SK-N-MC (cell line): ENCODE measurements around the gene MID1IP1.
A peak's percentile ranks its signal among the peaks of the same experiment; 100 is the strongest.

ENCODE experiments used
- DNase-seq: peaks from one replicate; pipeline ENCODE4 v3.0.0-alpha.2; 2011; ENCODE audit warnings: low read depth, low spot score
- H3K27ac ChIP-seq: fragments of 200-600 bp; sonication (generic); 2 replicates; pipeline ENCODE4 v1.5.1; 2016; ENCODE audit warnings: mixed run types
- H3K36me3 ChIP-seq: fragments of 200-600 bp; sonication (generic); 2 replicates; pipeline ENCODE4 v1.6.1; 2017; ENCODE audit warnings: antibody characterized with exemption, low read length, mixed read lengths; ENCODE audit not compliant: insufficient read depth
- H3K4me3 ChIP-seq: fragments of 200-600 bp; sonication (generic); 2 replicates; pipeline ENCODE4 v1.5.1; 2016
- H3K9ac ChIP-seq: fragments of 200-600 bp; sonication (generic); 2 replicates; pipeline ENCODE4 v1.8.0; 2017; ENCODE audit warnings: mixed run types, mixed read lengths; ENCODE audit not compliant: insufficient read length
- H3K9me3 ChIP-seq: fragments of 200-600 bp; sonication (generic); 2 replicates; pipeline ENCODE4 v1.6.1; 2017; ENCODE audit warnings: low read depth, mild to moderate bottlenecking, antibody characterized with exemption, low read length, moderate library complexity, mixed read lengths
- EZH2 ChIP-seq: fragments of 200-600 bp; sonication (generic); IDR thresholded peaks from one replicate; pipeline ENCODE4 v1.6.1; 2017; ENCODE audit warnings: antibody characterized with exemption
- FOXP2 ChIP-seq: optimal IDR thresholded peaks from 2 replicates; pipeline ENCODE3; 2011; ENCODE audit warnings: mild to moderate bottlenecking, moderate library complexity; ENCODE audit not compliant: insufficient read depth; ENCODE audit errors: extremely low read length, control extremely low read depth
- POLR2AphosphoS5 ChIP-seq: IDR thresholded peaks from 2 replicates; pipeline ENCODE4 v1.6.1; 2012; ENCODE audit warnings: mild to moderate bottlenecking, low read depth, low read length, borderline replicate concordance

MID1IP1 gene

DNA sequence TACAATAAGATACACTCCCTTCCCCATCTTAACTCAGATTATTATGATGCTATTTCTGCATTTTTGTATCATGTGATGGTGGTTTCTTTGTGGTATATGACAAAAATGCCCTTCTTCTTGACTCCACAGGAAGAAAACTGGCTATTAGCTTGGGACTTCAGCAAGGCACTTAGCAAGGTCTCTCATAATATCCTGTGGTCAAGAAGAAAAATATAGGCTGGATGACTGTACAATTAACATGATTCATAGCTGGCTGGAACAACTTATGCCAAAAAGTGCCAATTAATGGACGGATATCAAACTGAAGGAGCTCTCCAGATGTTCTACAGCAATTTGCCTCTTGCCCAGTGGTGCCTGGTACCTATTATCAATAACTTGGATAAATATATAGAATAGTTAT, 2.3 kb upstream of the MID1IP1 start:
- no peaks in the 10 kb centered on the region for H3K9me3 ChIP-seq
- no peak overlapping the region for H3K27ac ChIP-seq
- H3K9ac ChIP-seq, result no peak overlapping the region
- H3K36me3 ChIP-seq, result no peaks in the 10 kb centered on the region
- no peak overlapping the region for H3K4me3 ChIP-seq
- DNase-seq, result no peak
- TF ChIP-seq FOXP2 (no peak), EZH2 (no peak), POLR2AphosphoS5 (no peak)

DNA sequence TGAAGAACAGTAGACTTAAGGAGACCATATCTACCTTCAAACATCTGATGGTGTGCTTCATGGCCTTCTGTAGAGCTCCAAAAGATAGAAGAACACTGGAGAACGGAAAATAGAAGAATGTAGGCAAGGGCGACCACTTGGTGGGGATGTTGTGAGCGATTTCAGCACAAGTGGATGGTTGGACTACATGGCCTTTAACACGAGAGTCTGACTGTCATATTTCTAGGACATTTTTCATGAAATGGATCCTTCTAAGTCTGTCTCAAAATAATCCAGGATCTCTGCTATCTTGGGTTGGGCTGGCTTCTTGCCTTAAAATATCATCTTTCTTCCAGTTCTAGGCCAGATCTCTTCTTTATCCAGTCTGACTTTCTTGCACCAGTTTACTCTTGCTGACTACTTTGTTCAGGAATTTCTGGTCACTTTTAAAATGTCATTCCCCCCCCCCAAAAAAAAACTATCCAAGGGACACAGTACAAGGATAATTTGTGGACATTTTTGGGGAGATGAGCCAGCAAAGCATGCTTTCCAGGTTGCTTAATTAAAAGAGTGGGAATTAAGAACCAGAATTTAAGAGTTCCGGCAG, 1.2 kb upstream of the MID1IP1 start:
- Histone ChIP-seq H3K27ac (no peak overlapping the region), H3K9me3 (no peaks in the 10 kb centered on the region), H3K4me3 (no peak overlapping the region), H3K36me3 (peaks cover 4% of the 10 kb centered on the region), H3K9ac (no peak overlapping the region)
- TF ChIP-seq EZH2, result no peak
- TF ChIP-seq POLR2AphosphoS5, result no peak
- TF ChIP-seq FOXP2, result no peak
- no peak for DNase-seq

DNA sequence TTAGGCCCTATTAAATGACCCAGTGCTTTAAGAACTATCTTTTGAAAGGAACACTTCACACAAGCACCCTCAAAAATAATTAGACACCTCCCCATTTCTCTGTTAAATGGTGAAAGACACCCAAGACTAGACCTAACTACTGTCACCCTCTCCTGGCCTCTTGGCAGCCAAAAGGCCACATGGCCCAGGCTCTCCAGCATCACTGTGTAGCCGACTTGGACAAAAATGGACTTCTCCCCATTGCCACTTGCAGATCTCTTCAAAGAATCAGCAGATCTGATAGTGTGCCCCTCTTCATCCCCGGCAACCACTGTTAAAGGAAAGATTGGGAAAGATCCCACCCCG, 2.0 kb downstream of the MID1IP1 start:
- TF ChIP-seq POLR2AphosphoS5 (no peak), FOXP2 (no peak), EZH2 (no peak)
- H3K27ac ChIP-seq, result peak overlapping the region; percentile 29; the same call in 1 of the 2 replicates
- peaks cover 8% of the 10 kb centered on the region for H3K36me3 ChIP-seq
- peak overlapping the region; percentile 79 for H3K4me3 ChIP-seq
- peak overlapping the region; percentile 88 for H3K9ac ChIP-seq
- H3K9me3 ChIP-seq, result no peaks in the 10 kb centered on the region
- DNase-seq, result no peak

DNA sequence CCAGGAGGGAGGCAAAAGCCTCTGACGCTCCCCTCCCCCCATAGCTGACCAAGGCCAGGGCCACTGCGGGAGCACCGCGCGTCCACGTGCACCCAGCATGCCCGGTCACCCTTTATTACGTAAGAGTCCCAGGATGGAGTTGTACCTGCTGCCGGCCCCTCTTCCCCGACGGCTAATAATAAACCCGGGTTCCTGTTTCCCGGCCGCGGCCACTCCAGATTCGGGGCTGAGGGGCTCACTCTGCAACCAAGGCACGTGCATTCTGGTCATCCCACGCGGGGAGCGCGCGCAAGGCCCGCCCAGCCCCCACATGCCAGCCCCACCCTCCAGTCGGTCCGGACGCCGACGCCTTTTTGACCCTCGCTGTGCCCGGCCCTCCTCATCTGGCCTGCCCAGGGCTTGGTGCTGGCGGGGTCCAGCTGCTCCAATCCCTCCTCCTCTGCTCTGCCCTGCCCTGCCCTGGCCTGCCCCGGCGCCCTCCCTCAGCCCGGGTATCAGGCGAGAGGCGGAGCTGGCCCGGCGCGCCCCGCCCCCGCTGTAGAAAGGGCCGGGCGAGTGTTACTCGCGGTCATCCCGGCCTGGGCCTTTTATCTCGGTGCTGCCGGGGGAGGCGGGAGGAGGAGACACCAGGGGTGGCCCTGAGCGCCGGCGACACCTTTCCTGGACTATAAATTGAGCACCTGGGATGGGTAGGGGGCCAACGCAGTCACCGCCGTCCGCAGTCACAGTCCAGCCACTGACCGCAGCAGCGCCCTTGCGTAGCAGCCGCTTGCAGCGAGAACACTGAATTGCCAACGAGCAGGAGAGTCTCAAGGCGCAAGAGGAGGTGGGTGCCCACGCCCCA, 2.6 kb downstream of the MID1IP1 start:
- Histone ChIP-seq H3K9me3 (no peaks in the 10 kb centered on the region), H3K36me3 (peaks cover 8% of the 10 kb centered on the region), H3K4me3 (peak overlapping the region; percentile 79), H3K27ac (peak overlapping the region; percentile 96), H3K9ac (peak overlapping the region; percentile 88)
- DNase-seq, result no peak
- no peak for TF ChIP-seq EZH2
- no peak for TF ChIP-seq FOXP2
- TF ChIP-seq POLR2AphosphoS5, result peak; percentile 85

DNA sequence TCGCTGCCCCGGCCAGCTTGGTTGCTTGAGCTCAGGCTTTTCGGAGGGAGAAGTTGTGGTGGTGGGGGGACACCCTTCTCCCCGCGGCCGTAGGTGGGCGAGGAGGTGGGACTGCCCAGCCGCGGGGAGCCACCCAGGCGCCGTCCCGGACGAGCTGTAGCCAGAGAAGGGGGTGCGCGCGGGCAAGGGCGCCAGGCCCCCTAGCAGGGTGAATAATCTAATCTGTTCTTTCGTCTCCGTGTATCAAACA, 3.1 kb downstream of the MID1IP1 start:
- peak overlapping the region; percentile 88 for H3K9ac ChIP-seq
- H3K4me3 ChIP-seq, result peak overlapping the region; percentile 79
- no peaks in the 10 kb centered on the region for H3K9me3 ChIP-seq
- H3K27ac ChIP-seq, result peak overlapping the region; percentile 96
- TF ChIP-seq EZH2 (no peak), POLR2AphosphoS5 (no peak), FOXP2 (no peak)
- no peak for DNase-seq
- H3K36me3 ChIP-seq, result peaks cover 8% of the 10 kb centered on the region

DNA sequence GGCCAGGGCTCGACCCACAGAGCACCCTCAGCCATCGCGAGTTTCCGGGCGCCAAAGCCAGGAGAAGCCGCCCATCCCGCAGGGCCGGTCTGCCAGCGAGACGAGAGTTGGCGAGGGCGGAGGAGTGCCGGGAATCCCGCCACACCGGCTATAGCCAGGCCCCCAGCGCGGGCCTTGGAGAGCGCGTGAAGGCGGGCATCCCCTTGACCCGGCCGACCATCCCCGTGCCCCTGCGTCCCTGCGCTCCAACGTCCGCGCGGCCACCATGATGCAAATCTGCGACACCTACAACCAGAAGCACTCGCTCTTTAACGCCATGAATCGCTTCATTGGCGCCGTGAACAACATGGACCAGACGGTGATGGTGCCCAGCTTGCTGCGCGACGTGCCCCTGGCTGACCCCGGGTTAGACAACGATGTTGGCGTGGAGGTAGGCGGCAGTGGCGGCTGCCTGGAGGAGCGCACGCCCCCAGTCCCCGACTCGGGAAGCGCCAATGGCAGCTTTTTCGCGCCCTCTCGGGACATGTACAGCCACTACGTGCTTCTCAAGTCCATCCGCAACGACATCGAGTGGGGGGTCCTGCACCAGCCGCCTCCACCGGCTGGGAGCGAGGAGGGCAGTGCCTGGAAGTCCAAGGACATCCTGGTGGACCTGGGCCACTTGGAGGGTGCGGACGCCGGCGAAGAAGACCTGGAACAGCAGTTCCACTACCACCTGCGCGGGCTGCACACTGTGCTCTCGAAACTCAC, 3.6 kb downstream of the MID1IP1 start:
- no peak for DNase-seq
- H3K27ac ChIP-seq, result peak overlapping the region; percentile 96
- TF ChIP-seq POLR2AphosphoS5 (no peak), EZH2 (no peak), FOXP2 (no peak)

DNA sequence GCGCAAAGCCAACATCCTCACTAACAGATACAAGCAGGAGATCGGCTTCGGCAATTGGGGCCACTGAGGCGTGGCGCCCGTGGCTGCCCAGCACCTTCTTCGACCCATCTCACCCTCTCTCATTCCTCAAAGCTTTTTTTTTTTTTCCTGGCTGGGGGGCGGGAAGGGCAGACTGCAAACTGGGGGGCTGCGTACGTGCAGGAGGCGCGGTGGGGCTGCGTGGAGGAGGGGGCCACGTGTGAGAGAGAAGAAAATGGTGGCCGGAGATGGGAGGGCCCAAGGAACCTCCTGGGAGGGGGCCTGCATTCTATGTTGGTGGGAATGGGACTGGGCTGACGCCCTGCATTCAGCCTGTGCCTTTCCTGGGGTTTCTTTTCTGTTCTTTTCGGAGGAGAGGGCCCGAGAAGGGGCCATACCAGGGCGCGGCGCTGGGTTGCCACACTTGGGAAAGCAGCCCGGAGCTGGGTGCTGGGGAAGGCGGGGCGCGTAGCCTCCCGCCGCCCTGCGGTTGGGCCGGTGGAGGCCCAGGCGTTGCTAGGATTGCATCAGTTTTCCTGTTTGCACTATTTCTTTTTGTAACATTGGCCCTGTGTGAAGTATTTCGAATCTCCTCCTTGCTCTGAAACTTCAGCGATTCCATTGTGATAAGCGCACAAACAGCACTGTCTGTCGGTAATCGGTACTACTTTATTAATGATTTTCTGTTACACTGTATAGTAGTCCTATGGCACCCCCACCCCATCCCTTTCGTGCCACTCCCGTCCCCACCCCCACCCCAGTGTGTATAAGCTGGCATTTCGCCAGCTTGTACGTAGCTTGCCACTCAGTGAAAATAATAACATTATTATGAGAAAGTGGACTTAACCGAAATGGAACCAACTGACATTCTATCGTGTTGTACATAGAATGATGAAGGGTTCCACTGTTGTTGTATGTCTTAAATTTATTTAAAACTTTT, 4.5 kb downstream of the MID1IP1 start:
- Histone ChIP-seq H3K27ac (peak overlapping the region; percentile 96), H3K4me3 (peak overlapping the region; percentile 79), H3K9me3 (no peaks in the 10 kb centered on the region), H3K36me3 (peaks cover 8% of the 10 kb centered on the region), H3K9ac (peak overlapping the region; percentile 88)
- DNase-seq, result no peak
- TF ChIP-seq POLR2AphosphoS5 (peak; percentile 73), EZH2 (no peak)

More for the DNA sequence above, 3.6 kb downstream of the MID1IP1 start:
- Histone ChIP-seq H3K9ac (peak overlapping the region; percentile 88), H3K9me3 (no peaks in the 10 kb centered on the region), H3K36me3 (peaks cover 8% of the 10 kb centered on the region), H3K4me3 (peak overlapping the region; percentile 79)
